Prostate gland (tissue), 2 donors: Measurements from ENCODE around the gene HMG20B.

Experiments used
- POLR2A ChIP-seq: fragments of 450-650 bp; IDR thresholded peaks from one replicate; pipeline ENCODE4 v1.6.1; 2016; ENCODE audit warnings: antibody characterized with exemption, mild to moderate bottlenecking
- POLR2AphosphoS5 ChIP-seq: sonication (generic); formaldehyde crosslinking; IDR thresholded peaks from one replicate; pipeline ENCODE4 v1.6.1; 2017; ENCODE audit warnings: antibody characterized with exemption
- TF ChIP-seq, protein P1 (sequence below), 4 experiments: fragments of 200-600 bp in 2 of 4; fragments of 450-650 bp in 2 of 4; sonication (generic) in 2 of 4; IDR thresholded peaks; 1 replicate in 3 of 4; 2 replicates in 1 of 4; pipeline ENCODE4 v1.5.1; 2016 to 2019; ENCODE audit warnings: antibody characterized with exemption in 4 of 4, mild to moderate bottlenecking in 2 of 4, moderate library complexity in 2 of 4

DNA sequence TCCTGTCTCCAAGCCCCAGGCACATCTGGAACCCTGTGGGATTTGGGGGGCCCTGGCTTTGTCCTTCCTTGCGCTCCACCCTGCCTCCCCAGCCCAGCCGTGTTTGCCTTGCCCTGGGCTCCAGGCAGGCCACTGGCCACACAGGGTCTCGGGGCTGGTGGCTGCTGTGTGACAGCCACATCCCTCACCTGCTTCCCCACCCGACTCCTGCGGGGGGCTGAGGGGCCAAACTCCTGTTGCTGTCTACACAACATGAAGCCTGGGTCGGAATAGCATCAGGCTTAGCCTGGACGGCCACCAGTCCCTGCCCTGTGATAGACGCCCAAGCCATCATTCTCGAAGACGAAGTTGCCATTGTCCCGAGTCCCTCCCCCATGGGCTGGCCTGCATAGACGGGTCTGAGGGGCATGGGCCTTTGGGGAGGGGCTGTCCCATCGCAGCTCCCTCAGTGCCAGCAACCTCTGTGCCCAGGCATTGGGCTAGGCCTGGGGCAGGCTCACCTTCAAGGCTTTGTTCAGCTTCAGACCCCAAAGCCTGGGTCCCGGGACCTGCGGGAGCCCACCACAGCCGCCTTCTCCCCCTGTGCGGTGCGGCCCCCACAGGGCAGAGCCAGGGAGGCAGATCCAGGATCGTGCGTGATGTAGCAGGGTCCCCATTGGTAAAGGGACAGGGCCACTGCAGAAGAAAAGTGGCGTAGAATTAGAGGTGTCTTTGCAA is 49.2 kb upstream of the HMG20B start:
- TF ChIP-seq POLR2A = no peak
- TF ChIP-seq, protein P1, sequence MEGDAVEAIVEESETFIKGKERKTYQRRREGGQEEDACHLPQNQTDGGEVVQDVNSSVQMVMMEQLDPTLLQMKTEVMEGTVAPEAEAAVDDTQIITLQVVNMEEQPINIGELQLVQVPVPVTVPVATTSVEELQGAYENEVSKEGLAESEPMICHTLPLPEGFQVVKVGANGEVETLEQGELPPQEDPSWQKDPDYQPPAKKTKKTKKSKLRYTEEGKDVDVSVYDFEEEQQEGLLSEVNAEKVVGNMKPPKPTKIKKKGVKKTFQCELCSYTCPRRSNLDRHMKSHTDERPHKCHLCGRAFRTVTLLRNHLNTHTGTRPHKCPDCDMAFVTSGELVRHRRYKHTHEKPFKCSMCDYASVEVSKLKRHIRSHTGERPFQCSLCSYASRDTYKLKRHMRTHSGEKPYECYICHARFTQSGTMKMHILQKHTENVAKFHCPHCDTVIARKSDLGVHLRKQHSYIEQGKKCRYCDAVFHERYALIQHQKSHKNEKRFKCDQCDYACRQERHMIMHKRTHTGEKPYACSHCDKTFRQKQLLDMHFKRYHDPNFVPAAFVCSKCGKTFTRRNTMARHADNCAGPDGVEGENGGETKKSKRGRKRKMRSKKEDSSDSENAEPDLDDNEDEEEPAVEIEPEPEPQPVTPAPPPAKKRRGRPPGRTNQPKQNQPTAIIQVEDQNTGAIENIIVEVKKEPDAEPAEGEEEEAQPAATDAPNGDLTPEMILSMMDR (IDR thresholded peaks at IDR 0.05) = no peak
- no peak for TF ChIP-seq POLR2AphosphoS5
